ENCODE measurements around the gene ZNF350. TPM values are rescaled to one million over a fixed set of nuclear protein-coding genes. Genes with fewer than 3 reads are reported as not detected.

ZNF350 gene
- total RNA-seq, 1 donor from 2014 or later: 13.0 TPM

DNA sequence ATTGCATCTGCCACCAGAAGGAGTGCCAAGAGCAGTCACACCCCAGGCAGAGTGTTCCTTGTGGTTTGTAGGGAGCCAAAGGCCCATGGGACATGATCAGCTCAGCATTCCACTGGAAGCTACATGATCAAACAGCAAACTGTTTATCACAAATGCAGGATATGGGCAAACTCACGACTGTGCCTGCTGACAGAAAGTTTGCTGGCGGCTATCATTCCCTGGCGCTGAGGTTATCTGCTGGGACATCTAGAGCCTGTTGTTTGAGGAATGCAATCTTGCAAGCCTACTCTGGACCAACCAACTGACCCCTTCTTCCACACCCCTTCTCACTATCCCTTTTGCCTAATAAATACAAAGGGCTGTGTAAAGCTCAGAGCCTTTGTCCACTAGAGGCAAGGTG is 67.0 kb downstream of the ZNF350 start:
- no peak for ATAC-seq
- Histone ChIP-seq H3K4me3 (no peak overlapping the region), H3K9me3 (peaks cover 50% of the 10 kb centered on the region), H3K27ac (no peak overlapping the region), H3K36me3 (no peaks in the 10 kb centered on the region), H3K27me3 (no peaks in the 10 kb centered on the region), H3K4me1 (no peaks in the 10 kb centered on the region)
- TF ChIP-seq CTCF (IDR thresholded peaks at IDR 0.05): no peak
- no peak for DNase-seq
- intact Hi-C loops (cut with DNase I): no loop called here

- Histone ChIP-seq H3K9me3 (peaks cover 40% of the 10 kb centered on the region), H3K4me1 (no peaks in the 10 kb centered on the region), H3K27me3 (no peaks in the 10 kb centered on the region), H3K4me3 (no peak overlapping the region), H3K27ac (no peak overlapping the region), H3K36me3 (no peaks in the 10 kb centered on the region)
- no peak for DNase-seq
- intact Hi-C loops (cut with DNase I): no loop called here
- no peak for TF ChIP-seq CTCF (IDR thresholded peaks at IDR 0.05)
- no peak for ATAC-seq
Observed at GRCh38 chr19:51916167-51916566, 70.5 kb downstream of the ZNF350 start.

GRCh38 chr19:51915324-51915867 is 71.2 kb downstream of the ZNF350 start:
- DNase-seq (no peak), ATAC-seq (no peak)
- no peaks in the 10 kb centered on the region for H3K4me1 ChIP-seq
- no peak overlapping the region for H3K27ac ChIP-seq
- H3K27me3 ChIP-seq: no peaks in the 10 kb centered on the region
- intact Hi-C loops (cut with DNase I): no loop called here
- peaks cover 32% of the 10 kb centered on the region for H3K9me3 ChIP-seq
- H3K36me3 ChIP-seq: no peaks in the 10 kb centered on the region
- no peak for TF ChIP-seq CTCF (IDR thresholded peaks at IDR 0.05)
- no peak overlapping the region for H3K4me3 ChIP-seq

Other genes starting within 250 kb of the ZNF350 start
- gene FPR1, start 235.0 kb downstream of the ZNF350 start, total RNA-seq: 53.3 TPM
- gene FPR2, start 225.7 kb downstream of the ZNF350 start, total RNA-seq: 12.5 TPM
- gene FPR3, start 191.7 kb downstream of the ZNF350 start, total RNA-seq: 41.0 TPM
- 9.4 TPM for gene ZNF577, start 98.9 kb downstream of the ZNF350 start, total RNA-seq
- 11.1 TPM for gene ZNF649, start 81.8 kb downstream of the ZNF350 start, total RNA-seq
- 5.8 TPM for gene ZNF613, start 59.4 kb downstream of the ZNF350 start, total RNA-seq
- 14.4 TPM for gene ZNF615, start 21.4 kb upstream of the ZNF350 start, total RNA-seq
- gene ZNF614, start 41.5 kb upstream of the ZNF350 start, total RNA-seq: 7.6 TPM
- 14.3 TPM for gene ZNF432, start 62.0 kb upstream of the ZNF350 start, total RNA-seq
- 27.0 TPM for gene ZNF841, start 108.9 kb upstream of the ZNF350 start, total RNA-seq
- 9.5 TPM for gene ZNF616, start 153.1 kb upstream of the ZNF350 start, total RNA-seq
- 20.7 TPM for gene ZNF836, start 184.8 kb upstream of the ZNF350 start, total RNA-seq
- 160 TPM for gene PPP2R1A, start 203.2 kb upstream of the ZNF350 start, total RNA-seq

Data from upper lobe of right lung (tissue), 1 donor.